AG09319 (cell line): ENCODE measurements around the gene GUCY1A1.

Source experiments
- DNase-seq: peaks from one replicate; pipeline ENCODE4 v3.0.0-alpha.2; 2010; ENCODE audit warnings: low read depth; ENCODE audit errors: extremely low read depth
- CTCF ChIP-seq: IDR thresholded peaks from 2 replicates; pipeline ENCODE4 v1.5.1; 2011; ENCODE audit warnings: low read depth, mild to moderate bottlenecking, inconsistent platforms, low read length, moderate library complexity

Gene GUCY1A1

GRCh38 chr4:155673453-155673979 is 6.9 kb downstream of the GUCY1A1 start:
- DNase-seq, result no peak
- no peak for TF ChIP-seq CTCF

- TF ChIP-seq CTCF, result no peak
- DNase-seq, result no peak
Measured at GRCh38 chr4:155674669-155675071, 8.0 kb downstream of the GUCY1A1 start.

GRCh38 chr4:155675709-155676429 is 9.2 kb downstream of the GUCY1A1 start:
- no peak for TF ChIP-seq CTCF
- DNase-seq, result no peak

- DNase-seq, result no peak
- TF ChIP-seq CTCF, result no peak
Measured at GRCh38 chr4:155676430-155676825, 9.8 kb downstream of the GUCY1A1 start.

GRCh38 chr4:155678011-155678410 is 11.4 kb downstream of the GUCY1A1 start:
- DNase-seq, result no peak
- TF ChIP-seq CTCF, result no peak

- no peak for DNase-seq
- no peak for TF ChIP-seq CTCF
Measured at GRCh38 chr4:155679343-155679742, 12.7 kb downstream of the GUCY1A1 start.

GRCh38 chr4:155681886-155682285 is 15.2 kb downstream of the GUCY1A1 start:
- no peak for DNase-seq
- no peak for TF ChIP-seq CTCF
